ENCODE data around the gene PDE8A.

- TF ChIP-seq EZH2 (IDR thresholded peaks at IDR 0.05; ENCODE audit: low read length, unreplicated experiment): no peak
- TF ChIP-seq CTCF (conservative IDR thresholded peaks at IDR 0.05; ENCODE audit: low read depth, low read length): no peak
These were observed 115.6 kb downstream of the PDE8A start for GRCh38 chr15:85097250-85097649.

Data from PC-3 (cell line).